GM18526 (cell line): ENCODE measurements around the gene MYORG.
A peak's percentile ranks its signal among the peaks of the same experiment; 100 is the strongest.

ENCODE experiments used
- POLR2A ChIP-seq: IDR thresholded peaks from 3 replicates; pipeline ENCODE4 v1.6.1; 2011; ENCODE audit not compliant: insufficient read length; ENCODE audit errors: extremely low read depth

MYORG gene

DNA sequence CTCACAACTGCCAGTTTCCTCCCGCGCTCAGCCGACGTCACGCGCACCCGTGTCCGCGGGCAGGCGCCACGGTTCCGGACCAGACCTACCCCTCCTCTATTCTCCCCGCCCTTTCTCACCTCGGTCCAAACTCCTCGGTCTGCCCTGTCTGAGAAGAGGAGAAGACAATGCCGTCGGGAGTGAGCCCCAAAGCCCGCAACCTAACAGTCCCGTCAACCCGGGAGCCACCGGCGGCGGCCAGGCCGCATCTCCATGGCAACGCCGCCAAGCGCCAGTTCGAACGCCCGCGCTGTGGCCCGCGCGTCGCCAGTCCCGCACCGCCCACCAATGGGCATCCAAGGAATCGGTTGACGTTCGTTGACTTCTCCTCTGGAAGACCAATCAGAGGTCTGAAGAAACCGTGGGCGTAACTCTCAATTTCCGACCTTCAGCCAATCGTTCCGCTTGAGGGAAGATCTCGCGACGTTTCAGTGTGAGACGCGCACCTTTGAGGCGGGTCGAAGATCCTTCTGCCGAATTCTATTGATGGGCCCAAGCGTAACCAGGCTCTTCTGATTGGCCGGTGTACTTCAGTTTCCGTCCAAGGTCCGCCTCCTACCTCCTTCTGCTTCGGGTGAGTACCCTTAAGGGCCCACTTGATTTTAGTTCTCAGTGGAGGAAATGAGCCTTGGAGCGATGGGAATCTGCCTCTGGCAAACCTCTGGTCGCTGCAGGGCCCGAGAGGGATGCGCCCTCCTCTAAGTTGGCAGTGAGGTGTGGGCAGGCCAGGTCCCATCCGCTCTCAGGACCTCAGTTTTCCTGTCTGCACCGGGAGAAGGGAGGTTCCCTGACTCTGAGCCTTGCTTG, 47.5 kb downstream of the MYORG start, which contains the start of the genes KIF24 and NUDT2:
TSS of gene KIF24 (minus strand) at position 282 of the 846 bp plus-strand sequence. CDS start 17,922 bp downstream, outside the sequence.
TSS of gene NUDT2 (plus strand) at position 583 of the 846 bp plus-strand sequence. CDS start 9,471 bp downstream, outside the sequence.
- peak; percentile 78 for TF ChIP-seq POLR2A

DNA sequence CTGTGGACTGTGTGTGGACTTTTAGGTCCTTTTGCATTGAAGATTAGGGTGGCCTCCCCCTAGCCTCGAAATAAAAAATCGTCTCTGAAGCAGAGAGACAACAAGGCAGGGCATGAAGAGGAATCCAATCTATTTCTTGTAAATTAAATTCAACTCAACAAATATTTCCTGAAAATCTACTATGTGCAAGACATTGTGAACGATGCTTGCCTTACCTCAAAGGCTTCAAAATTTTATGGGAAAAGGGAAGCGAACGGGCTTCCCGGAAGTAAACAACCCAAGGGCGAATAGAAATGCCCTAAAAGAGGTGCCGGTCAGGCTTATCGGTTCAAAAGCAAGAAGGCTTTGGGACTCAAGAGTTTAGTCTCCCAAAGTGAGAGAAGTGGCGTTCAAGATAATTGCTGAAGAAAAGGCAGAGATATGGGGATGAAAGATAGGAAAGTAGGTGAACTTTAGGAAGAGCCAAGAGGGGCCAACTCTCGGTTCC, 48.2 kb downstream of the MYORG start:
- peak; percentile 42 for TF ChIP-seq POLR2A

GRCh38 chr9:34326690-34327089, 50.0 kb downstream of the MYORG start:
- no peak for TF ChIP-seq POLR2A

GRCh38 chr9:34322899-34323591, 53.7 kb downstream of the MYORG start:
- no peak for TF ChIP-seq POLR2A

DNA sequence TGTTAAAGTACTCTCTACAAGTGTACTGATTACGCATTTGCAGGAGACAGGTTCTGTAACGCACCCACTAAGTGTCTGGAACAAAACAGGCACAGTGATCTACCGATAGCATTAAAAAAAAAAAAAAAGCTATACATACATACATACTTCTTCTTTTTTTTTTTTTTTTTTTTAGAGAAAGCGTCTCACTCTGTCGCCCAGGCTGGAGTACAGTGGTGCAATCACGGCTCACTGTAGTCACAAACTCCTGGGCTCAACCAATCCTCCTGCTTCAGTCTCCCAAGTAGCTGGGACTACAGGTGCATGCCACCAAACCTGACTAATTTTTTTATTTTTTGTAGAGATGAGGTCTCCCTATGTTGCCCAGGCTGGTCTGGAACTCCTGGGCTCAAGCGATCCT, 55.2 kb downstream of the MYORG start:
- no peak for TF ChIP-seq POLR2A

DNA sequence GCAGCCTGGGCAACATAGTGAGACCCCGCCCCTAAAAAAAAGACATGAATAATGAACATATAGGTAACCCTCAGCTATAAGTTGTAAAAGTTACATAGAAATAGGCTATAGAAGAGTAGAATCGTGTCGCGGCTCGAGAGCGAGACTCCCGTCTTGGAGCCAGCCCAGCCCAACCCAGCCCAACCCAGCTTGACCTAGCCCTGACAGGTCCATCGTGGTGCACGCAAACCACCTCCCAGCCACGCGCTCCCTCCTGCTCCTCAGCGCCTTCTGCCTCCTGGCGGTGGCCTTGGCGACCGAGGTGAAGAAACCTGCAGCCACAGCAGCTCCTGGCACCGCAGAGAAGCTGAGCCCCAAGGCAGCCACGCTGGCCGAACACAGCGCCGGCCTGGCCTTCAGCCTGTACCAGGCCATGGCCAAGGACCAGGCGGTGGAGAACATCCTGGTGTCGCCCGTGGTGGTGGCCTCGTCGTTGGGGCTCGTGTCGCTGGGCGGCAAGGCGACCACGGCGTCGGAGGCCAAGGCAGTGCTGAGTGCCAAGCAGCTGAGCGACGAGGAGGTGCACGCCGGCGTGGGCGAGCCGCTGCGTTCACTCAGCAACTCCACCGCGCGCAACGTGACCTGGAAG, 58.4 kb downstream of the MYORG start:
- no peak for TF ChIP-seq POLR2A

- no peak for TF ChIP-seq POLR2A
Measured at GRCh38 chr9:34317436-34317835, 59.3 kb downstream of the MYORG start.
